GM12874 (cell line): ENCODE measurements around the gene LRRC51.

ENCODE experiments used
- CTCF ChIP-seq: IDR thresholded peaks from 2 replicates; pipeline ENCODE4 v1.5.1; 2011; ENCODE audit warnings: low read depth, mild to moderate bottlenecking, control low read depth, low read length, moderate library complexity; ENCODE audit not compliant: insufficient read depth

Gene LRRC51

DNA sequence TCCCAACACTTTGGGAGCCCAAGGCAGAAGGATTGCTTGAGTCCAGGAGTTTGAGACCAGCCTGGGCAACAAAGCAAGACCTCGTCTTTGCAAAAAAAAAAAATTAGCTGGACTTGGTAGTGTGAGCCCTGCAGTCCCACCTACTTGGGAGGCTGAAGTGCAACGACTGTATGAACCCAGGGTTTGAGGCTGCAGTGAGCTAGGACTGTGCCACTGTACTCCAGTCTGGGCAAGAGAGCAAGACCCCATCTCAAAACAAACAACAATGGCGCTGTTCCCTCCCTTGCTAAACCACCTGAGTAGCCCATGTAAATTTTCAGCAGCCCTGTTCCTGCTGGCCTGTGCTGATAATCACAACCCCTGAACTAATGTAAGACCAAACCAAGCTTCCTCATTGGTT, 19.4 kb downstream of the LRRC51 start:
- no peak for TF ChIP-seq CTCF

GRCh38 chr11:72100462-72100861, 19.8 kb downstream of the LRRC51 start:
- TF ChIP-seq CTCF = no peak

DNA sequence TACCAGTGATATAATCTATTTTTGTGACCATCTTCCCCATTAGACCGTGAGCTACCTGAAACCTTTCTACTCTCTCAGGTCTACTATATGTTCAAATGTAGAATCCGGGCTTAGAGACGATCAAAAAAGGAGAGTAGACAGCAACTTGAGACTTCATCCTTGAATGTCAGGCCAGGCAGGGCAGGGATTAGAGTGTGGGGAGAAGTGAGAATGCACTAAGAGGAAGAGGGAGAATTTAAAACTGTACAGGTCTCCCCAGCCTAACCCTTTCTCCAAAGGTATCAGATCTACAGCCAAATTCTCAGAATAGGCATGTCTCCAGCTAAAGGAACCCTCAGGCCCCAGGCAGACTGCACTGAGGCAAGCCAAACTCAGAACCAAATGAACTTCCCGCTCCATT, 21.5 kb downstream of the LRRC51 start:
- no peak for TF ChIP-seq CTCF

GRCh38 chr11:72102631-72102945, 21.9 kb downstream of the LRRC51 start:
- no peak for TF ChIP-seq CTCF

DNA sequence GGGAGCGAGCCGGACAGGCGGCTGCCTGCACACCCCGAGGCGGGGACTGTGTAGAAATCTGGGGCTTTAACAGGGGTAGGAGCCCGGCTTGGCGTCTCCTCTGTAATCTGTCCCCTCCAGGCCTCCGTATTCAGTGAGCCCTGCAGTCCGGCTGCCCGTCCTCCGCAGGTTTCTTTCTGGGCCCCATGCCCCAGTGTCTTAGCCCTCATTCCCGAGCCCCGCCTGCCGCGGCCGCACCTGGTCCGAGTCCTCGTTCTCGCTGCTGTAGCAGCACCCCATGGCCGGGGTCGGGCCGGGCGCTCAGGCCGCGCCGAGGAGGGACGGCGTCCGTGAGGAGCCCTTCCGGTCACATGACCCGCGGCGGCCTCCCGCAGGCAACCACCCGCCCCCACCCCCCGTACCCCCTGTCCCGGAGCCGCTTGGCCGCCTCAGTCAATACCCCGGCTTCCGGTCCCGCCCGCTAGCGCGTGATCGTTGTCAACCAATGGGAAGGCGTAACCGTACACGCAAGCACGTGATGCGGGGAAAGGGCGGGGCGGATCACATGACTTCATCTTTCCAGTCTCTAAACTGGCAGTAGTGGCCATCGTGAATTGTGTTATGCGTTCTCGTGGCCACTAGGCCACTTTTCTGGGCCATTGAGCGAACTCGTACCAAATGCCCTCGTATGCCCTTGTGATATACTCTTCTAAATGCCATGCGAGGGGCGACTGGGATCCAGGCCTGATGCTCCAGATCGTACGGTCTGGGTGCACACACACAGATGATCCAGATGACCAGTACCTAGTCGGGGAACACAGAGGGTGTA, 22.5 kb downstream of the LRRC51 start, which contains the start of gene LAMTOR1:
LAMTOR1 (minus strand) TSS at position 352 of the 808 bp plus-strand sequence; CDS start at position 279, 73 bp downstream.
- peak; percentile 47; the same call in 1 of the 2 replicates for TF ChIP-seq CTCF

DNA sequence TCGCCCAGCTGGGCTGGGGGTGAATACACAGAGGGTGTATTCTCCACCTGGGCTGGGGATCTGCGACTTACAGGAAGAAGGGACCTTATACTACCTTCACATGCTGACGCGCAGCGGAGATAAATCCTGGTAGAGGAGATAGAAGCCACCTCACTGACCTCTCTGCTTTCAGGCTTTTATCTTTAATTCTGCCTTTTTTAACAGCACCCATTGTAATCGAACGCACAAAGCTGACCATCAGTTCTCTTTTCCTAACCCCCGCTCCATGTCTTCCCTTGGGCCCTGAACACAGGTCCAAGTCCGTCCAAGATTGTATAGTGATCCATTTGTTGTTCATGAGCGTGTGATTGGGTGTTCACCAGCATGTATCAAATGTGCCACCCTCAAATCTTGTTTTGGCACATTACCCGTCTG, 23.1 kb downstream of the LRRC51 start:
- TF ChIP-seq CTCF = no peak

- no peak for TF ChIP-seq CTCF
Measured at GRCh38 chr11:72105888-72106287, 25.2 kb downstream of the LRRC51 start, which contains the start of gene TOMT. Gene TOMT (plus strand): TSS chr11:72105924. CDS start chr11:72105952, 28 bp downstream.
